HepG2 (cell line): ENCODE measurements around the gene TLE5. TPM values are rescaled to one million over a fixed set of nuclear protein-coding genes. Genes with fewer than 3 reads are reported as not detected.
A peak's percentile ranks its signal among the peaks of the same experiment; 100 is the strongest.

Experiments used
- CHCHD3 ChIP-seq: sonication (generic); formaldehyde crosslinking; IDR thresholded peaks from 2 replicates; pipeline ENCODE4 v1.8.0; 2022; ENCODE audit warnings: mild to moderate bottlenecking, missing genetic modification reagents, moderate library complexity
- DR1 ChIP-seq: sonication (generic); formaldehyde crosslinking; IDR thresholded peaks from 2 replicates; pipeline ENCODE4 v1.8.0; 2021; ENCODE audit warnings: mild to moderate bottlenecking, missing genetic modification reagents, inconsistent platforms
- ELF3 ChIP-seq: IDR thresholded peaks from 2 replicates; pipeline ENCODE4 v1.6.1; 2016; ENCODE audit warnings: missing genetic modification reagents, missing compliant biosample characterization
- ESRRA ChIP-seq: sonication (generic); formaldehyde crosslinking; IDR thresholded peaks from 2 replicates; pipeline ENCODE4 v1.5.1; 2020; ENCODE audit warnings: mild to moderate bottlenecking, low read depth, missing genetic modification reagents
- FOXK1 ChIP-seq: sonication (generic); formaldehyde crosslinking; IDR thresholded peaks from 2 replicates; pipeline ENCODE4 v1.4.0; 2020; ENCODE audit warnings: low read depth, missing genetic modification reagents, borderline replicate concordance
- KDM3A ChIP-seq: IDR thresholded peaks from 2 replicates; pipeline ENCODE4 v1.6.1; 2018; ENCODE audit warnings: low read depth, missing compliant biosample characterization
- KDM4B ChIP-seq: sonication (generic); formaldehyde crosslinking; IDR thresholded peaks from 2 replicates; pipeline ENCODE4 v1.4.0; 2020; ENCODE audit warnings: missing genetic modification reagents
- RFX1 ChIP-seq: fragments of 450-650 bp; IDR thresholded peaks from 2 replicates; pipeline ENCODE4 v1.6.1; 2017
- TAF1 ChIP-seq: sonication (generic); formaldehyde crosslinking; IDR thresholded peaks from 2 replicates; pipeline ENCODE4 v1.4.0; 2020; ENCODE audit warnings: missing genetic modification reagents
- YEATS4 ChIP-seq: sonication (generic); formaldehyde crosslinking; IDR thresholded peaks from 2 replicates; pipeline ENCODE4 v1.4.0; 2020; ENCODE audit warnings: missing genetic modification reagents, borderline replicate concordance
- ZNF180 ChIP-seq: sonication (generic); formaldehyde crosslinking; IDR thresholded peaks from 2 replicates; pipeline ENCODE4 v1.4.0; 2020; ENCODE audit warnings: low read depth, missing genetic modification reagents, borderline replicate concordance
- polyA plus RNA-seq, 8 experiments: library from polyadenylated mRNA; depleted of rRNA in 3 of 8; stranded (reverse) in 7 of 8; unstranded in 1 of 8; fragments of >200 nt; fragmentation: Illumina TruSeq in 4 of 8; extraction: Trizol in 4 of 8; gene quantifications; 2 replicates each; pipeline versions ENCODE4 v1.2.1 to v1.2.3, GENCODE V29; 2011 to 2016; ENCODE audit warnings: low read depth in 4 of 8, missing spikeins in 1 of 8, mixed read lengths in 1 of 8; ENCODE audit not compliant: insufficient read depth in 1 of 8
- total RNA-seq, 5 experiments: library from RNA; depleted of rRNA; stranded (reverse); fragments of >200 nt; fragmentation: Illumina TruSeq; extraction: Trizol; gene quantifications; 2 replicates each; pipeline ENCODE4 v1.2.3, GENCODE V29; 2016; ENCODE audit warnings: low read depth in 1 of 5
- TF ChIP-seq, protein P1 (sequence below): sonication (generic); formaldehyde crosslinking; conservative IDR thresholded peaks from 2 replicates; pipeline ENCODE4 v1.4.0; 2020; ENCODE audit warnings: missing genetic modification reagents
- TF ChIP-seq, protein P2 (sequence below): sonication (generic); formaldehyde crosslinking; IDR thresholded peaks from 2 replicates; pipeline ENCODE4 v1.8.0; 2022; ENCODE audit warnings: missing genetic modification reagents, mild to moderate bottlenecking, moderate library complexity, borderline replicate concordance
- TF ChIP-seq, protein P3 (sequence below): sonication (generic); formaldehyde crosslinking; IDR thresholded peaks from 2 replicates; pipeline ENCODE4 v1.4.0; 2020; ENCODE audit warnings: mild to moderate bottlenecking, missing genetic modification reagents
- TF ChIP-seq, protein P4 (sequence below), 2 experiments: fragments of 450-650 bp in 1 of 2; sonication (generic) in 1 of 2; formaldehyde crosslinking in 1 of 2; IDR thresholded peaks; 2 replicates each; pipeline versions ENCODE4 v1.6.1 to v1.8.0; 2016 to 2022; ENCODE audit warnings: antibody characterized with exemption in 1 of 2, mild to moderate bottlenecking in 1 of 2, missing genetic modification reagents in 1 of 2

Gene TLE5
- total and polyA plus RNA-seq, 2 of the 13 experiments (the other 11 are each of a cell fraction or from before 2014, with no cell fraction given), result 62.8 to 189 TPM

DNA sequence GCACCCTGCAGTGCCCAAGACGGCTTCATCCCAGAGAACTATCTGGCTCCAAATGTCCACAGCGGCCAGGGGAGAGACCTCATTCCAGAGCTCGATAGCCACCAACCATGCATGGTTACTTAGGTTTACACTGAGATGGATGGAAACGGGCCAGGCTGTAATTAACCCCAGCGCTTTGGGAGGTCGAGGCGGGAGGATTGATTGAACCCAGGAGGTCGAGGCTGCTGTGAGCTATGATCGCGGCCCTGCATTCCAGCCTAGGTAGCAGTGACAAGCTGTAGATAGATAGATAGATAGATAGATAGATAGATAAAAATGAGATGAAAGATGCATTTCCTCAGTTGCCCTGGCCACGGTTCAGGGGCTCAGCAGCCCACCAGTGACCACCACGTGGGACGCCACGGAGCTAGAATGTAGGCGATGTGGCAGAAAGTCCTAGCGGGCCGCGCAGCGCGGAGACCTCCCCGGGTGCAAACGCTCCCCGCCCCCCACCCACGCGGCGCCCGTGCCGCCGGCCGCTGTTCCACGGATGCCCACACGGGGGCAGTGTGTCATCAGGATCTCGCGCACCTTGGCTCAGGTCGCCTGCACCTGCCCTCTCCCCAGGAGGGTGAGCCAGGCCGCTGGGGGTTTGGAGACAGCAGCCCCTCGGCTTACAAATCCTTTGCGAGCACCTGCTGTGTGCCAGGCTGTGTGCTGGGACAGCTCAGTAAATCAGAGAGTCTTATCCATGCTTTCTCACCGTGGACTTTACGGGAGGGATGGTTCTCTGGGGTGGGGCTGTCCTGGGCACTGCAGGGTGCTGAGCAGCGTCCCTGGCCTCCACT lies 13.5 kb upstream of the TLE5 start (continued):
- TF ChIP-seq, protein P1, sequence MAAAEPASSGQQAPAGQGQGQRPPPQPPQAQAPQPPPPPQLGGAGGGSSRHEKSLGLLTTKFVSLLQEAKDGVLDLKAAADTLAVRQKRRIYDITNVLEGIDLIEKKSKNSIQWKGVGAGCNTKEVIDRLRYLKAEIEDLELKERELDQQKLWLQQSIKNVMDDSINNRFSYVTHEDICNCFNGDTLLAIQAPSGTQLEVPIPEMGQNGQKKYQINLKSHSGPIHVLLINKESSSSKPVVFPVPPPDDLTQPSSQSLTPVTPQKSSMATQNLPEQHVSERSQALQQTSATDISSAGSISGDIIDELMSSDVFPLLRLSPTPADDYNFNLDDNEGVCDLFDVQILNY (CRISPR knock-in tag), result no peak
- TF ChIP-seq YEATS4 (CRISPR knock-in tag), result no peak
- no peak for TF ChIP-seq CHCHD3 (CRISPR knock-in tag)
- TF ChIP-seq, protein P2, sequence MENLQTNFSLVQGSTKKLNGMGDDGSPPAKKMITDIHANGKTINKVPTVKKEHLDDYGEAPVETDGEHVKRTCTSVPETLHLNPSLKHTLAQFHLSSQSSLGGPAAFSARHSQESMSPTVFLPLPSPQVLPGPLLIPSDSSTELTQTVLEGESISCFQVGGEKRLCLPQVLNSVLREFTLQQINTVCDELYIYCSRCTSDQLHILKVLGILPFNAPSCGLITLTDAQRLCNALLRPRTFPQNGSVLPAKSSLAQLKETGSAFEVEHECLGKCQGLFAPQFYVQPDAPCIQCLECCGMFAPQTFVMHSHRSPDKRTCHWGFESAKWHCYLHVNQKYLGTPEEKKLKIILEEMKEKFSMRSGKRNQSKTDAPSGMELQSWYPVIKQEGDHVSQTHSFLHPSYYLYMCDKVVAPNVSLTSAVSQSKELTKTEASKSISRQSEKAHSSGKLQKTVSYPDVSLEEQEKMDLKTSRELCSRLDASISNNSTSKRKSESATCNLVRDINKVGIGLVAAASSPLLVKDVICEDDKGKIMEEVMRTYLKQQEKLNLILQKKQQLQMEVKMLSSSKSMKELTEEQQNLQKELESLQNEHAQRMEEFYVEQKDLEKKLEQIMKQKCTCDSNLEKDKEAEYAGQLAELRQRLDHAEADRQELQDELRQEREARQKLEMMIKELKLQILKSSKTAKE (CRISPR knock-in tag), result no peak
- no peak for TF ChIP-seq FOXK1 (CRISPR knock-in tag)
- TF ChIP-seq DR1 (CRISPR knock-in tag), result no peak
- TF ChIP-seq KDM3A (CRISPR knock-in tag), result no peak
- TF ChIP-seq, protein P3, sequence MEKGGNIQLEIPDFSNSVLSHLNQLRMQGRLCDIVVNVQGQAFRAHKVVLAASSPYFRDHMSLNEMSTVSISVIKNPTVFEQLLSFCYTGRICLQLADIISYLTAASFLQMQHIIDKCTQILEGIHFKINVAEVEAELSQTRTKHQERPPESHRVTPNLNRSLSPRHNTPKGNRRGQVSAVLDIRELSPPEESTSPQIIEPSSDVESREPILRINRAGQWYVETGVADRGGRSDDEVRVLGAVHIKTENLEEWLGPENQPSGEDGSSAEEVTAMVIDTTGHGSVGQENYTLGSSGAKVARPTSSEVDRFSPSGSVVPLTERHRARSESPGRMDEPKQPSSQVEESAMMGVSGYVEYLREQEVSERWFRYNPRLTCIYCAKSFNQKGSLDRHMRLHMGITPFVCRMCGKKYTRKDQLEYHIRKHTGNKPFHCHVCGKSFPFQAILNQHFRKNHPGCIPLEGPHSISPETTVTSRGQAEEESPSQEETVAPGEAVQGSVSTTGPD (CRISPR knock-in tag), result no peak
- TF ChIP-seq RFX1, result no peak
- TF ChIP-seq, protein P4, sequence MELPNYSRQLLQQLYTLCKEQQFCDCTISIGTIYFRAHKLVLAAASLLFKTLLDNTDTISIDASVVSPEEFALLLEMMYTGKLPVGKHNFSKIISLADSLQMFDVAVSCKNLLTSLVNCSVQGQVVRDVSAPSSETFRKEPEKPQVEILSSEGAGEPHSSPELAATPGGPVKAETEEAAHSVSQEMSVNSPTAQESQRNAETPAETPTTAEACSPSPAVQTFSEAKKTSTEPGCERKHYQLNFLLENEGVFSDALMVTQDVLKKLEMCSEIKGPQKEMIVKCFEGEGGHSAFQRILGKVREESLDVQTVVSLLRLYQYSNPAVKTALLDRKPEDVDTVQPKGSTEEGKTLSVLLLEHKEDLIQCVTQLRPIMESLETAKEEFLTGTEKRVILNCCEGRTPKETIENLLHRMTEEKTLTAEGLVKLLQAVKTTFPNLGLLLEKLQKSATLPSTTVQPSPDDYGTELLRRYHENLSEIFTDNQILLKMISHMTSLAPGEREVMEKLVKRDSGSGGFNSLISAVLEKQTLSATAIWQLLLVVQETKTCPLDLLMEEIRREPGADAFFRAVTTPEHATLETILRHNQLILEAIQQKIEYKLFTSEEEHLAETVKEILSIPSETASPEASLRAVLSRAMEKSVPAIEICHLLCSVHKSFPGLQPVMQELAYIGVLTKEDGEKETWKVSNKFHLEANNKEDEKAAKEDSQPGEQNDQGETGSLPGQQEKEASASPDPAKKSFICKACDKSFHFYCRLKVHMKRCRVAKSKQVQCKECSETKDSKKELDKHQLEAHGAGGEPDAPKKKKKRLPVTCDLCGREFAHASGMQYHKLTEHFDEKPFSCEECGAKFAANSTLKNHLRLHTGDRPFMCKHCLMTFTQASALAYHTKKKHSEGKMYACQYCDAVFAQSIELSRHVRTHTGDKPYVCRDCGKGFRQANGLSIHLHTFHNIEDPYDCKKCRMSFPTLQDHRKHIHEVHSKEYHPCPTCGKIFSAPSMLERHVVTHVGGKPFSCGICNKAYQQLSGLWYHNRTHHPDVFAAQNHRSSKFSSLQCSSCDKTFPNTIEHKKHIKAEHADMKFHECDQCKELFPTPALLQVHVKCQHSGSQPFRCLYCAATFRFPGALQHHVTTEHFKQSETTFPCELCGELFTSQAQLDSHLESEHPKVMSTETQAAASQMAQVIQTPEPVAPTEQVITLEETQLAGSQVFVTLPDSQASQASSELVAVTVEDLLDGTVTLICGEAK (IDR thresholded peaks at IDR 0.05), result no peak
- TF ChIP-seq, protein P4 (CRISPR knock-in tag; IDR thresholded peaks at IDR 0.05), result no peak
- 0 out of 2 replicates have a peak, but pooled peaks have one; percentile 27 for TF ChIP-seq ELF3
- TF ChIP-seq ESRRA (CRISPR knock-in tag), result 0 out of 2 replicates have a peak, but pooled peaks have one; percentile 39
- no peak for TF ChIP-seq KDM4B (CRISPR knock-in tag)
- TF ChIP-seq ZNF180 (CRISPR knock-in tag), result no peak
- TF ChIP-seq TAF1 (CRISPR knock-in tag), result no peak
